Measurements from ENCODE around the gene PCK1.

PCK1 gene

GRCh38 chr20:57584768-57585461 is 24.0 kb downstream of the PCK1 start:
- H3K4me1 ChIP-seq (ENCODE audit: control insufficient read depth, low read length), result no peaks in the 10 kb centered on the region

GRCh38 chr20:57585466-57586213 is 24.7 kb downstream of the PCK1 start:
- H3K9me3 ChIP-seq (ENCODE audit: control insufficient read depth, insufficient read depth, low read length), result no peaks in the 10 kb centered on the region
- TF ChIP-seq EZH2phosphoT487 (IDR thresholded peaks at IDR 0.05; ENCODE audit: borderline replicate concordance, low read length) (no peak), CTCF (IDR thresholded peaks at IDR 0.05; ENCODE audit: low read depth, low read length, poor library complexity, severe bottlenecking) (no peak)
- no peaks in the 10 kb centered on the region for H3F3A ChIP-seq (ENCODE audit: control insufficient read depth, insufficient read depth)
- no peaks in the 10 kb centered on the region for H4K20me1 ChIP-seq (ENCODE audit: control insufficient read depth, insufficient read depth, low read depth, low read length)
- H3K27me3 ChIP-seq (ENCODE audit: control insufficient read depth, low read length), result peaks cover 45% of the 10 kb centered on the region
- H3K4me1 ChIP-seq (ENCODE audit: control insufficient read depth, low read length), result no peaks in the 10 kb centered on the region
- H3K36me3 ChIP-seq (ENCODE audit: control insufficient read depth, low read length), result no peaks in the 10 kb centered on the region
- H3K4me2 ChIP-seq (ENCODE audit: low read length), result no peak overlapping the region
- no peaks in the 10 kb centered on the region for H3K79me2 ChIP-seq (ENCODE audit: control insufficient read depth, low read length)
- no peak overlapping the region for H3K4me3 ChIP-seq (ENCODE audit: low read length)
- no peaks in the 10 kb centered on the region for H3K9me2 ChIP-seq (replicated peaks; ENCODE audit: control insufficient read depth, low read length)
- no peak overlapping the region for H3K27ac ChIP-seq (ENCODE audit: low read depth, low read length)

More at GRCh38 chr20:57584768-57585461, 24.0 kb downstream of the PCK1 start:
- H3K27me3 ChIP-seq (ENCODE audit: control insufficient read depth, low read length), result peaks cover 47% of the 10 kb centered on the region
- no peaks in the 10 kb centered on the region for H3K9me3 ChIP-seq (ENCODE audit: control insufficient read depth, insufficient read depth, low read length)
- no peaks in the 10 kb centered on the region for H3K79me2 ChIP-seq (ENCODE audit: control insufficient read depth, low read length)
- no peaks in the 10 kb centered on the region for H3F3A ChIP-seq (ENCODE audit: control insufficient read depth, insufficient read depth)
- no peak overlapping the region for H3K4me3 ChIP-seq (ENCODE audit: low read length)
- no peak overlapping the region for H3K4me2 ChIP-seq (ENCODE audit: low read length)
- TF ChIP-seq EZH2phosphoT487 (IDR thresholded peaks at IDR 0.05; ENCODE audit: borderline replicate concordance, low read length) (no peak), CTCF (IDR thresholded peaks at IDR 0.05; ENCODE audit: low read depth, low read length, poor library complexity, severe bottlenecking) (no peak)
- no peaks in the 10 kb centered on the region for H3K9me2 ChIP-seq (replicated peaks; ENCODE audit: control insufficient read depth, low read length)
- no peak overlapping the region for H3K27ac ChIP-seq (ENCODE audit: low read depth, low read length)
- H4K20me1 ChIP-seq (ENCODE audit: control insufficient read depth, insufficient read depth, low read depth, low read length), result no peaks in the 10 kb centered on the region
- no peaks in the 10 kb centered on the region for H3K36me3 ChIP-seq (ENCODE audit: control insufficient read depth, low read length)

- TF ChIP-seq EZH2phosphoT487 (IDR thresholded peaks at IDR 0.05; ENCODE audit: borderline replicate concordance, low read length) (no peak), CTCF (IDR thresholded peaks at IDR 0.05; ENCODE audit: low read depth, low read length, poor library complexity, severe bottlenecking) (no peak)
- Histone ChIP-seq H3K27ac (ENCODE audit: low read depth, low read length) (no peak overlapping the region), H3K27me3 (ENCODE audit: control insufficient read depth, low read length) (peaks cover 41% of the 10 kb centered on the region), H3K36me3 (ENCODE audit: control insufficient read depth, low read length) (no peaks in the 10 kb centered on the region), H3F3A (ENCODE audit: control insufficient read depth, insufficient read depth) (no peaks in the 10 kb centered on the region), H3K4me3 (ENCODE audit: low read length) (no peak overlapping the region), H3K9me2 (replicated peaks; ENCODE audit: control insufficient read depth, low read length) (no peaks in the 10 kb centered on the region), H4K20me1 (ENCODE audit: control insufficient read depth, insufficient read depth, low read depth, low read length) (no peaks in the 10 kb centered on the region), H3K4me1 (ENCODE audit: control insufficient read depth, low read length) (no peaks in the 10 kb centered on the region), H3K9me3 (ENCODE audit: control insufficient read depth, insufficient read depth, low read length) (no peaks in the 10 kb centered on the region), H3K79me2 (ENCODE audit: control insufficient read depth, low read length) (no peaks in the 10 kb centered on the region), H3K4me2 (ENCODE audit: low read length) (no peak overlapping the region)
These were observed 25.5 kb downstream of the PCK1 start for GRCh38 chr20:57586370-57586793.

All from DOHH2 (cell line).